22Rv1 (cell line): ENCODE data around the gene RASGRF1.

ENCODE experiments used
- H3K27ac ChIP-seq: fragments of 450-650 bp; 2 replicates; pipeline ENCODE4 v1.5.1; 2017
- CTCF ChIP-seq: fragments of 450-650 bp; IDR thresholded peaks from 2 replicates; pipeline ENCODE4 v1.5.1; 2017; ENCODE audit warnings: mild to moderate bottlenecking
- ZFX ChIP-seq: fragments of 450-650 bp; IDR thresholded peaks from 2 replicates; pipeline ENCODE4 v1.6.1; 2017; ENCODE audit warnings: antibody characterized with exemption, borderline replicate concordance

Gene RASGRF1

GRCh38 chr15:79078003-79078402 lies 12.6 kb downstream of the RASGRF1 start:
- H3K27ac ChIP-seq: no peak overlapping the region
- TF ChIP-seq CTCF (no peak), ZFX (no peak)

- TF ChIP-seq CTCF: no peak
- TF ChIP-seq ZFX: no peak
- no peak overlapping the region for H3K27ac ChIP-seq
Measured at GRCh38 chr15:79076661-79077060, 13.9 kb downstream of the RASGRF1 start.

- no peak overlapping the region for H3K27ac ChIP-seq
- TF ChIP-seq CTCF (no peak), ZFX (no peak)
Measured at GRCh38 chr15:79075256-79075655, 15.3 kb downstream of the RASGRF1 start.

- no peak overlapping the region for H3K27ac ChIP-seq
- TF ChIP-seq CTCF (no peak), ZFX (no peak)
Measured at GRCh38 chr15:79073336-79073735, 17.2 kb downstream of the RASGRF1 start.

- no peak for TF ChIP-seq CTCF
- no peak for TF ChIP-seq ZFX
- no peak overlapping the region for H3K27ac ChIP-seq
Measured at GRCh38 chr15:79071901-79072300, 18.7 kb downstream of the RASGRF1 start.

- no peak overlapping the region for H3K27ac ChIP-seq
- TF ChIP-seq ZFX: no peak
- no peak for TF ChIP-seq CTCF
Measured at GRCh38 chr15:79068790-79069189, 21.8 kb downstream of the RASGRF1 start.

GRCh38 chr15:79067969-79068368 lies 22.6 kb downstream of the RASGRF1 start:
- TF ChIP-seq ZFX: no peak
- no peak for TF ChIP-seq CTCF
- no peak overlapping the region for H3K27ac ChIP-seq
